Gastroesophageal sphincter (tissue), 3 donors: ENCODE data around the gene EWSR1.

Experiments
- POLR2A ChIP-seq, 2 donors: fragments of 450-650 bp; IDR thresholded peaks; one replicate each; pipeline ENCODE4 v1.6.1; 2017; ENCODE audit warnings: antibody characterized with exemption in 2 of 2, mild to moderate bottlenecking in 2 of 2, moderate library complexity in 1 of 2
- TF ChIP-seq, protein P1 (sequence below), 4 experiments: fragments of 200-600 bp in 2 of 4; fragments of 450-650 bp in 2 of 4; sonication (generic) in 1 of 4; IDR thresholded peaks; one replicate each; pipeline ENCODE4 v1.5.1; 2017 to 2019; ENCODE audit warnings: antibody characterized with exemption in 4 of 4, mild to moderate bottlenecking in 2 of 4, moderate library complexity in 2 of 4

DNA sequence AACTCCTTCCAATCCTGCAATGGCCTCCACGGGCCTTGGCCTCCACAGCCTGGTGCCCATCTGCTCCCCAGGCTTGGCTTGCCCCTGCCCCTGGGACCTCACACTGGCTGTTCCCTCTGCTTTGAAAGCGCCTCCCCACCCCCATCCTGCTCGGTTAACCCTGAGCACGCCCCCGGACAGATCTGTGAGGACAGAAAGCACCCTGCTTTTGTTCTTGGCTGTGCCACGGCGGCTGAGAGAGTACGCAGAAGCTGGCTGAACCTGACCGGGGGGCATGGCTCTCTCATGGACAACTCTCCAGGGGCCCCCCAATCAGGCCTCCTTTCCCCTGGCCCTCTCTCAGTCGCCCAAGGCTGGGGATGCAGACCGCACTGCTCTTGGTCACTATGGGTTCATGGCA lies 67.6 kb downstream of the EWSR1 start:
- TF ChIP-seq POLR2A (IDR thresholded peaks at IDR 0.05), result no peak
- TF ChIP-seq, protein P1, sequence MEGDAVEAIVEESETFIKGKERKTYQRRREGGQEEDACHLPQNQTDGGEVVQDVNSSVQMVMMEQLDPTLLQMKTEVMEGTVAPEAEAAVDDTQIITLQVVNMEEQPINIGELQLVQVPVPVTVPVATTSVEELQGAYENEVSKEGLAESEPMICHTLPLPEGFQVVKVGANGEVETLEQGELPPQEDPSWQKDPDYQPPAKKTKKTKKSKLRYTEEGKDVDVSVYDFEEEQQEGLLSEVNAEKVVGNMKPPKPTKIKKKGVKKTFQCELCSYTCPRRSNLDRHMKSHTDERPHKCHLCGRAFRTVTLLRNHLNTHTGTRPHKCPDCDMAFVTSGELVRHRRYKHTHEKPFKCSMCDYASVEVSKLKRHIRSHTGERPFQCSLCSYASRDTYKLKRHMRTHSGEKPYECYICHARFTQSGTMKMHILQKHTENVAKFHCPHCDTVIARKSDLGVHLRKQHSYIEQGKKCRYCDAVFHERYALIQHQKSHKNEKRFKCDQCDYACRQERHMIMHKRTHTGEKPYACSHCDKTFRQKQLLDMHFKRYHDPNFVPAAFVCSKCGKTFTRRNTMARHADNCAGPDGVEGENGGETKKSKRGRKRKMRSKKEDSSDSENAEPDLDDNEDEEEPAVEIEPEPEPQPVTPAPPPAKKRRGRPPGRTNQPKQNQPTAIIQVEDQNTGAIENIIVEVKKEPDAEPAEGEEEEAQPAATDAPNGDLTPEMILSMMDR (IDR thresholded peaks at IDR 0.05), result no peak
